ENCODE data around the gene AMN. TPM values are rescaled to one million over a fixed set of nuclear protein-coding genes. Genes with fewer than 3 reads are reported as not detected.

Gene AMN
- total RNA-seq, 4 donors from 2014 or later = 0.11 to 0.32 TPM; not detected in 2

GRCh38 chr14:102911541-102911951, 10.9 kb upstream of the AMN start:
- Histone ChIP-seq H3K27ac (replicated peaks in 1 of 4) (no peak overlapping the region), H3K4me3 (no peak overlapping the region), H3K27me3 (no peaks in the 10 kb centered on the region), H3K9me3 (no peaks in the 10 kb centered on the region), H3K36me3 (peaks cover 4 to 15% (median 7%) of the 10 kb centered on the region in 4 donors), H3K4me1 (no peaks in the 10 kb centered on the region)
- TF ChIP-seq POLR2A (IDR thresholded peaks at IDR 0.05; ENCODE audit: low read depth) = no peak
- TF ChIP-seq EP300 (IDR thresholded peaks at IDR 0.05) = no peak
- TF ChIP-seq POLR2AphosphoS5 (IDR thresholded peaks at IDR 0.05) = no peak
- no peak for TF ChIP-seq CTCF (IDR thresholded peaks at IDR 0.05)
- no peak for DNase-seq (ENCODE audit: extremely low spot score)
- intact Hi-C loops (cut with DNase I) = loop anchor here (10.0 kb wide), 1 partner anchor 137 kb away; the partner anchor contains the start of gene TRAF3
- WGBS = 82% methylated on average over 19 of the region's 19 CpGs

- no peaks in the 10 kb centered on the region for H3K27me3 ChIP-seq
- no peak overlapping the region for H3K27ac ChIP-seq (replicated peaks in 1 of 4)
- WGBS = 96% methylated on average over 12 of the region's 21 CpGs
- H3K36me3 ChIP-seq = peaks cover 1 to 8% (median 3%) of the 10 kb centered on the region in 4 donors
- no peaks in the 10 kb centered on the region for H3K9me3 ChIP-seq
- DNase-seq (ENCODE audit: extremely low spot score) = no peak
- TF ChIP-seq CTCF (IDR thresholded peaks at IDR 0.05) (no peak), EP300 (IDR thresholded peaks at IDR 0.05) (no peak), POLR2AphosphoS5 (IDR thresholded peaks at IDR 0.05) (no peak), POLR2A (IDR thresholded peaks at IDR 0.05; ENCODE audit: low read depth) (no peak)
- H3K4me1 ChIP-seq = no peaks in the 10 kb centered on the region
- H3K4me3 ChIP-seq = no peak overlapping the region
- intact Hi-C loops (cut with DNase I) = loop anchor here (10.0 kb wide), 1 partner anchor 137 kb away; the partner anchor contains the start of gene TRAF3
Measured at GRCh38 chr14:102911991-102912761, 10.3 kb upstream of the AMN start.

GRCh38 chr14:102913341-102914211, 8.9 kb upstream of the AMN start:
- DNase-seq (ENCODE audit: extremely low spot score) = no peak
- no peak overlapping the region for H3K27ac ChIP-seq (replicated peaks in 1 of 4)
- H3K36me3 ChIP-seq = no peaks in the 10 kb centered on the region
- TF ChIP-seq POLR2AphosphoS5 (IDR thresholded peaks at IDR 0.05) (no peak), POLR2A (IDR thresholded peaks at IDR 0.05; ENCODE audit: low read depth) (no peak), CTCF (IDR thresholded peaks at IDR 0.05) (no peak), EP300 (IDR thresholded peaks at IDR 0.05) (no peak)
- no peaks in the 10 kb centered on the region for H3K9me3 ChIP-seq
- H3K4me1 ChIP-seq = no peaks in the 10 kb centered on the region
- WGBS = 78% methylated on average over 16 of the region's 28 CpGs
- intact Hi-C loops (cut with DNase I) = loop anchor here (10.0 kb wide), 1 partner anchor 139 kb away; the partner anchor contains the start of gene TRAF3
- H3K27me3 ChIP-seq = no peaks in the 10 kb centered on the region
- H3K4me3 ChIP-seq = no peak overlapping the region

- TF ChIP-seq CTCF (IDR thresholded peaks at IDR 0.05) = no peak
- no peak for TF ChIP-seq POLR2AphosphoS5 (IDR thresholded peaks at IDR 0.05)
- no peak for TF ChIP-seq EP300 (IDR thresholded peaks at IDR 0.05)
- no peak for TF ChIP-seq POLR2A (IDR thresholded peaks at IDR 0.05; ENCODE audit: low read depth)
- no peak overlapping the region for H3K27ac ChIP-seq (replicated peaks in 1 of 4)
- no peaks in the 10 kb centered on the region for H3K27me3 ChIP-seq
- intact Hi-C loops (cut with DNase I) = loop anchor here (5.0 to 10.0 kb wide), 2 partner anchors 140 to 392 kb away; partner anchors contain the start of gene TRAF3
- WGBS = 87% methylated on average over 10 of the region's 26 CpGs
- H3K4me1 ChIP-seq = no peaks in the 10 kb centered on the region
- DNase-seq (ENCODE audit: extremely low spot score) = no peak
- no peaks in the 10 kb centered on the region for H3K9me3 ChIP-seq
- H3K4me3 ChIP-seq = no peak overlapping the region
- H3K36me3 ChIP-seq = no peaks in the 10 kb centered on the region
Measured at GRCh38 chr14:102914474-102915291, 7.8 kb upstream of the AMN start.
